ENCODE results near the gene HEPN1. TPM values are rescaled to one million over a fixed set of nuclear protein-coding genes. Genes with fewer than 3 reads are reported as not detected.

The HEPN1 gene
- total RNA-seq, 1 donor from 2014 or later = not detected

GRCh38 chr11:124916370-124916710, 2.7 kb upstream of the HEPN1 start:
- Histone ChIP-seq H3K4me3 (ENCODE audit: low read depth, low read length) (no peak overlapping the region), H3K27me3 (ENCODE audit: control insufficient read depth, insufficient read depth, low read length) (no peaks in the 10 kb centered on the region), H3K36me3 (ENCODE audit: control insufficient read depth, insufficient read depth, low read length) (no peaks in the 10 kb centered on the region)
- DNase-seq (ENCODE audit: low read depth) = no peak
- no peak for FAIRE-seq
- TF ChIP-seq CTCF (IDR thresholded peaks at IDR 0.05; ENCODE audit: insufficient read depth, low read length, severe bottlenecking) = no peak

GRCh38 chr11:124917115-124917637, 1.9 kb upstream of the HEPN1 start:
- no peak for TF ChIP-seq CTCF (IDR thresholded peaks at IDR 0.05; ENCODE audit: insufficient read depth, low read length, severe bottlenecking)
- no peak for FAIRE-seq

GRCh38 chr11:124919898-124920297, 848 bp downstream of the HEPN1 start:
- no peak for DNase-seq (ENCODE audit: low read depth)
- TF ChIP-seq CTCF (IDR thresholded peaks at IDR 0.05; ENCODE audit: insufficient read depth, low read length, severe bottlenecking) = no peak
- FAIRE-seq = no peak

More at GRCh38 chr11:124917115-124917637, 1.9 kb upstream of the HEPN1 start:
- DNase-seq (ENCODE audit: low read depth) = peak; percentile 9
- Histone ChIP-seq H3K27me3 (ENCODE audit: control insufficient read depth, insufficient read depth, low read length) (no peaks in the 10 kb centered on the region), H3K36me3 (ENCODE audit: control insufficient read depth, insufficient read depth, low read length) (no peaks in the 10 kb centered on the region), H3K4me3 (ENCODE audit: low read depth, low read length) (no peak overlapping the region)

GRCh38 chr11:124920356-124920755, 1.3 kb downstream of the HEPN1 start:
- Histone ChIP-seq H3K4me3 (ENCODE audit: low read depth, low read length) (no peak overlapping the region), H3K36me3 (ENCODE audit: control insufficient read depth, insufficient read depth, low read length) (no peaks in the 10 kb centered on the region), H3K27me3 (ENCODE audit: control insufficient read depth, insufficient read depth, low read length) (no peaks in the 10 kb centered on the region)
- no peak for FAIRE-seq
- no peak for DNase-seq (ENCODE audit: low read depth)
- TF ChIP-seq CTCF (IDR thresholded peaks at IDR 0.05; ENCODE audit: insufficient read depth, low read length, severe bottlenecking) = no peak

More at GRCh38 chr11:124919898-124920297, 848 bp downstream of the HEPN1 start:
- H3K4me3 ChIP-seq (ENCODE audit: low read depth, low read length) = no peak overlapping the region
- H3K27me3 ChIP-seq (ENCODE audit: control insufficient read depth, insufficient read depth, low read length) = no peaks in the 10 kb centered on the region
- no peaks in the 10 kb centered on the region for H3K36me3 ChIP-seq (ENCODE audit: control insufficient read depth, insufficient read depth, low read length)

- Histone ChIP-seq H3K4me3 (ENCODE audit: low read depth, low read length) (peak overlapping the region; percentile 22), H3K36me3 (ENCODE audit: control insufficient read depth, insufficient read depth, low read length) (no peaks in the 10 kb centered on the region), H3K27me3 (ENCODE audit: control insufficient read depth, insufficient read depth, low read length) (no peaks in the 10 kb centered on the region)
- peak; percentile 29 for DNase-seq (ENCODE audit: low read depth)
- no peak for TF ChIP-seq CTCF (IDR thresholded peaks at IDR 0.05; ENCODE audit: insufficient read depth, low read length, severe bottlenecking)
- no peak for FAIRE-seq
These were observed 2.0 kb downstream of the HEPN1 start for GRCh38 chr11:124920870-124921609.
